ENCODE measurements around the gene PRSS1.
"Not testable (repeated sequence)": the region's sequence is repeated elsewhere in the genome, so short reads cannot be mapped to it uniquely, and the experiment has no call there.

PRSS1 gene

DNA sequence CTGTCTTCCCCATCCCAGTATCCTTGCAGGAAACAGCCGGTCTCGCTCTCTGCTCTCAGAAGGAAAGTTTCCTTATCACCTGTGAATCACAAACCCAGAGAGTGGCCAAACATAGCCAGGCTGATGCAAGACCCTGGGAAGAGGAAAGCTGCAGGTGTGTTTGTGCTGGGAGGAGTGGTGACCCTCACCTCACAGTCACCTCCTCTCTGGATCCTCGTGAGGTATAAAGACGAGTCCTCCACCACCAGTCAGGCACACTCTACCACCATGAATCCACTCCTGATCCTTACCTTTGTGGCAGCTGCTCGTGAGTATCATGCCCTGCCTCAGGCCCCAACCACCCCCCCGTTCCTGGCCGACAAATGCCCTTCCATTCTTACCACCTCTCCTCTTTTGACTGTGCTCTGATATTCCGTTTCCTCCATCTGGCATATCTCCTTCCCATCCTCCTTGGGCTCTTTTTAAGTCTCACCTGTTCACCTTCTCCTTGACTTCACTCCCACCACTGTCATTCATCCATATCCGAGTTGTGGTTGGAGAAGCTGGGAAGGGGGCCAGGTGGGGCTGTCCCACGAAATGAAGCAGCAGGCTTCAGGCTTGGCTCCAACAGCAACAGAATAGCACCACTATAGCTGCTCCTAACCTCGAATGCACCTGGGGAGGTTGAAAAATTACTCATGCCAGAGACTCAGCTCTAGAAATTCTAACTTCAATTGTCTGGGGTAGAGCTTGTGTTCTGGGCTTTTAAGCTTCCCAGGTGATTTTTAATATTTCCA is at the start of gene PRSS1:
TSS of gene PRSS1 (plus strand) at position 255 of the 776 bp plus-strand sequence. CDS start at position 268, 13 bp downstream.
- DNase-seq = no peak

DNA sequence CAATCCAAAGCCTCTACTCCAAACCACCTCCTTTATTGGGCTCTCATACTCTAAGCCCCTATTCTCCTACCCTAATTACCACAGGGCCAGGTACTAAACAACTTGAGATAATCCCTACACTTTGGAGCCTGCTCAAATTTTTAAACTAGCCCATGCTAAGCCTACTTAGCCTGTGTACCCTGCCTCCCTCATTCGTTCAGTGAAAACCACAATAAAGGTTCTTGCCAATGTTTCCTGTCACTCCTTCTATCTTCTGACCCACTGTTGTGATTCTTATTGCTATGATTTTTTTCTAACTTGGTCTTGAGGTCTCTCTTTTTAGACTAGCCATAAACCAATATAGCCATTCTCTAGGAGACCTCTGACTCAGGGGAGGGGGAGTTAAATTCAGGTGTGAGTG is 48.3 kb upstream of the PRSS1 start:
- not testable (repeated sequence) for DNase-seq

DNA sequence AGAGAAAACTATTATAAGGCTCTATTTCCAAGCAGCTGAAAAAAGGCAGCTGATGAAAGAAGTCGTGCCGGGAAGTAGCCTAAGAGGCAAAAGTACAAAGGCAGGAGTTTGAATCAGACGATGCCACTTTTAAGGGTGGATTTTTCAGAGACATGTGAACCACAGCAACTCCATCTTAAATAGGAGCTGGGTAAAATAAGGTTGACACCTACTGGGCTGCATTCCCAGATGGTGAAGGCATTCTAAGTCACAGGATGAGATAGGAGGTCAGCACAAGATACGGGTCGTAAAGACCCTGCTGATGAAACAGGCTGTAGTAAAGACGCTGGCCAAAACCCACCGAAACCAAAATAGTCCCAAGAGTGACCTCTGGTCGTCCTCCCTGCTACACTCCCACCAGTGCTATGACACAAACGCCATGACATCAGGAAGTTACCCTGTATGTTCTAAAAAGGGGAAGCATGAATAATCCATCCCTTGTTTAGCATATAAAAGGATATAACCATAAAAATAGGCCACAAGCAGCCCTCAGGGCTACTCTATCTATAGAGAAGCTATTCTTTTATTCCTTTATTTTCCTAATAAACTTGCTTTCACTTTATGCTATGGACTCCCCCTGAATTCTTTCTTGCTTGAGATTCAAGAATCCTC is 45.5 kb upstream of the PRSS1 start:
- no peak for DNase-seq

DNA sequence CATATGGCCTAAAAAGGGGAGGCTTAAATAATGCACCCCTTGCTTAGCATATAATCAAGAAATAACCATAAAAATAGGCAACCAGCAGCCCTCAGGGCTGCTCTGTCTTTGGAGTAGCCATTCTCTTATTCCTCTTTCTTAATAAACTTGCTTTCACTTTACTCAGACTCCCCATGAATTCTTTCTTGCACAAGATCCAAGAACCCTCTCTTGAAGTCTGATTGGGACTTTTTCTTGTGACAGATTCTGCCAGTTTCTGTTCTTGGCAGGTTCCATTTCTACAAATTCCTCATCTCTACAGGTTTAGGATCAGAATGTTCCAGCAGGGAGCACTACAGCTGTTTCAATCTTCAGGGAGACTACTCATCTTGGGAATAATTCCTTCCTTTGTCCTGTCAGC is 40.5 kb upstream of the PRSS1 start:
- DNase-seq = not testable (repeated sequence)

DNA sequence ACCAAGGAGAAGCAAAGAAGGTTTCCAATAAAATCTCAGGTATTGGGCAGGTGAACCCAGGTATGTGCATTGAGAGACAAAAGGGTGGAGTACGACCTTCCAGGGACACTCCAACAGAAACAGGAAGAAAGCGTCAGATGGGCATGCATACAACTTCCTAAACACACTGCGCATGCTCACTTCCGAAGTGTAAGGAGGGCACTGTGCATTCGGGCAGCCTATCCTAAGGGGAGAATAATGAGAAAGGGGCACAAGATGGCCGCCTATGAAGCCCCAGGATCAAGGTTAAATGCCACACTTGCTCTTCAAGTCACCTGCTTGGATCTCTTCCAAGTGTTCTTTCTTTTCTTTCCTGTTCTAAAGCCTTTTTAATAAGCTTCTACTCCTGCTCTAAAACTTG is 39.4 kb upstream of the PRSS1 start:
- DNase-seq = no peak

DNA sequence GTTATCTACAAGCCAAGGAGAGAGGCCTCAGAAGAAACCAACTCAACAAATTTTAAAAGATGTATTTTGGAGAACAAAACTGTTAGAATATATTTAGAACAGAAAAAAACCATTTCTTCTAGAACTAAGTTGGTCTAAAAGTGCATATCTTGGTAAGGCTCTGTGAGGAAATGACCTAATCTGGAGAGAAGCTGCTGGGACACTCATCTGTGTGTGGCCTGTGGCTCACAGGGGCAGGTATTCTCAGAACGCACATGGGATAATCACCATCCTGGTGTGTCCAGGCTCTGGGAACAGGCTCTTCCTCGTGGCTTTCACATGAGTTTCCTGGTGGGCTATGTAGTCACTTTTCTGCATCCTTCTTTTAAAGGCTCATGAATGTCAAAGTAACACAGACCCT is 38.1 kb upstream of the PRSS1 start:
- DNase-seq = no peak

DNA sequence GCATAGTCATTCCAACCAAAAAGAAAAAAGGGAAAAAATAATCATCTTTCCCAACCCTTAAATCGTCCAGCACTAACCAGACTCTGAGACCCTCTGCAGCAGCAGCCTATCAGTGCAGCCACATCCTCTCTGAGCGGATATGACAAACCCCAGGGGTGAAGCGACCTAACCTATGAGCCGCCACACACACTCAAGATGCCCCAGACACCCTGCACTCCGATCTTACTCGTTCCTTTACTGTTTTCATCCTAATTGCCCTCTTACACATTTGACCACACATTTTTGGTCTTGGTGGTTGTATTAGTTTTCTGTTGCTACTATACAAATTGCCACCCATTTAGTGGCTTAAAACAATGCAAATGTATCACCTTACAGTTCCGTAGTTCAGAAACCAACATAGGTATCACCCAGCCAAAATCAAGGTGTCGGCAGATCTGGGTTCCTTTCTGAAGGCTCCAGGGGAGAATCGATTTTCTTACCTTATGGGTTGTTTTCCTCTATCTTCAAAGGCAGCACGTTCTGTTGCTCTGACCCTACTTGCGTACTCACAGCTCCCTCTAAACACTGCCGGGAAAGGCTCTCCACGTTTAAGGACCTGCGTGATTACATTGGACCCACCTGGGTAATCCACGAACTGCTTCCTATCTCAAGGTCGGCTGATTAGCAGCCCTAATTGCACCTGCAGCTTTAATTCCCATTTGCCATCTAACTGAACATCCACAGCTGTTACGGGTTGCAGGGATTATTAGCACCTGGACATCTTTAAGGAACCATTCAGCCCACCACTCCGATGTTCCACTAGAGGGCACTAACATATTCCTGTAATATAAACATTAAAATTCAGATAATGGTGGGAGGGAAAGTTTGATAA is 37.3 kb upstream of the PRSS1 start:
- DNase-seq = peak; percentile 11

- DNase-seq = no peak
Observed at GRCh38 chr7:142712617-142712957, 36.7 kb upstream of the PRSS1 start.

- no peak for DNase-seq
Observed at GRCh38 chr7:142714375-142714774, 34.9 kb upstream of the PRSS1 start.

DNA sequence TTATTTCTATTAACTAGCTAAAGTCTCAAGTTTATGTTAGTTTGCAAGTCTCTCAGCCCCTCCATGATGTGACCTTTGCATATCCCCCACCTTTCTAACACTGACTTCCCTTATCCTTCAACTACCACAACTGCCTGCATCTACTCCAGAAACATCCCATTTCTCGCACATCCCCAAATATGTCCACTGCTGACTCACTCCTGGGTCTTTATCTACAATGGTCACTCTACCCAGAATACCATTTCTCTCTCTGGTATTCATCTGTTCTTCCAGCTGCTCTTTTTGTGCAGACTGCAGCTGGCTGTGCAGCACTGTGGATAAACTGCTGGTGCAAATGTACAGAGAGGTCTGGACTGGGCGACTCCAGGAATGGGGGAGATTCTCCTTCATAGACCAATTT is 32.7 kb upstream of the PRSS1 start:
- no peak for DNase-seq

- DNase-seq = no peak
Observed at GRCh38 chr7:142717453-142717852, 31.8 kb upstream of the PRSS1 start.

- no peak for DNase-seq
Observed at GRCh38 chr7:142718313-142718712, 31.0 kb upstream of the PRSS1 start.

GRCh38 chr7:142720172-142720773 is 29.0 kb upstream of the PRSS1 start:
- DNase-seq = no peak

- no peak for DNase-seq
Observed at GRCh38 chr7:142720986-142721385, 28.3 kb upstream of the PRSS1 start.

- no peak for DNase-seq
Observed at GRCh38 chr7:142722248-142722794, 27.0 kb upstream of the PRSS1 start.

GRCh38 chr7:142733271-142733670 is 16.0 kb upstream of the PRSS1 start:
- no peak for DNase-seq

- DNase-seq = no peak
Observed at GRCh38 chr7:142739923-142740492, 9.3 kb upstream of the PRSS1 start.

GRCh38 chr7:142740786-142741185 is 8.5 kb upstream of the PRSS1 start:
- no peak for DNase-seq

DNA sequence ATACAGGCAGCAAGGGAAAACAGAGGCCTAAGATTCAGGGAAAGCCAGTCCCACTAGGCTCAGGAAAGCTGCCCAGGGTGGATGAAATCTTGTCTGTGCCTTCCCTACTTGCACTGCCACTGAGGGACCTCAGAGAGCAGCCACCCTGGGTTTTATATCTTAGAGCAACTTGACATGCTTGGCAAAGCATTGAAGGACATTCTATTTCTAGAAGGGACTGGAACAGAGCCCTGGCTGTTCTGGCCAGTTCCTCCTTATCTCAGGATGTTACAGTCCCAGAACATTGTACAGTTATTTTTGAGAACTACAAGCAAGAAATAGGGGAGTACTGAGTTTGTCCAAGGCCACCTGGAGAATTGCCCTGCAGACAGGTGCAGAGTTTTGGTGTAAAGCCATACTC is 7.3 kb upstream of the PRSS1 start:
- not testable (repeated sequence) for DNase-seq

DNA sequence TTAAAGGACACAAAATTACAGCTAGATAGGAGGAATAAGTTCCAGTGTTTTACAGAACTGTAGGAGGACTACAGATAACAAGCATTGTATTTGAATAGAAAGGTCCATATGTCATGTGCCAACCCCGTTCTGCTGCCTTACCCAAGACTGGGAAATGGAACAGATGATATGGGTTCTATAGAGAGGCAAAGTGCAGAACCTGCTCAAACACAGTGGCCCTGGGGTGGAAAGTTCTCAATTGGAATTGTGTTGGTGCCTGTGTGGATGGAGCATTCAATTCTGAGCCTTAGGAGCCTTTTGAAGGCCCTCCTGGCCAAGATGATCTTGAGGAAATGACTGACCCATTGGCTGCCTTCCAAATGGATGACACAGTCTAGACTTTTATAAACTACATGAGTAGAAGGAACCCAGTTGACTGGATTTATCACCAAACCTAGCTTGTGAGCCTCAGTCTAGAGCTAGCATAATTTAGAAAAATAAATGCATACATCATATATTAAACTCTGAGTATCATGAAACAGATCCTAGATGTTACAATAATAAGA is 4.1 kb upstream of the PRSS1 start:
- no peak for DNase-seq

- no peak for DNase-seq
Observed at GRCh38 chr7:142745745-142746144, 3.5 kb upstream of the PRSS1 start.

- no peak for DNase-seq
Observed at GRCh38 chr7:142746264-142746663, 3.0 kb upstream of the PRSS1 start.
